Measurements from ENCODE around the gene CACNA2D4. TPM values are rescaled to one million over a fixed set of nuclear protein-coding genes. Genes with fewer than 3 reads are reported as not detected.

Gene CACNA2D4
- total RNA-seq, 4 donors from 2014 or later = 10.1 to 16.2 (median 11.4) TPM

DNA sequence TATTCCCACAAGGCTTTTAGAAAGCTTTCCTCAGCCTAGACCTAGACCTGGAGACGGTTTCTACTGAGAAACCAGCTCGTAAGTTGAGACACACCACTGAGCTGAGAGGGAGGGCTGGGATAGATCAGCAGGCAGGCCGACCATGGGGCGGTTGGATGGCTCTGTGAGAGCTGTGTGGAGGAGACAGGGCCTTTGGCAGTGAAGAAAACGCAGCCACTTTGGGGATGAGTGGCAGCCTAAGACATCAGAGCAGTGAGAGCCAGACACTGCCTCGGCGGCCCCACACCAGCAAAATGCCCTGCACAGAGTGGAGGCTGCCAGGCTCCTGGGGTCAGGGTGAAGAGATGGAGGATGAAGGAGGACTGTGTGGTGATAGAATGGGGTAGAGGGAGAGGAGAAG, 46.0 kb downstream of the CACNA2D4 start:
- Histone ChIP-seq H3K4me1 (no peaks in the 10 kb centered on the region), H3K36me3 (no peaks in the 10 kb centered on the region), H3K9me3 (peaks cover 0 to 24% (median 0%) of the 10 kb centered on the region in 4 donors), H3K27ac (no peak overlapping the region), H3K27me3 (no peaks in the 10 kb centered on the region), H3K4me3 (no peak overlapping the region)
- TF ChIP-seq POLR2A (IDR thresholded peaks at IDR 0.05) (no peak), EP300 (IDR thresholded peaks at IDR 0.05) (no peak)
- TF ChIP-seq, protein P1, sequence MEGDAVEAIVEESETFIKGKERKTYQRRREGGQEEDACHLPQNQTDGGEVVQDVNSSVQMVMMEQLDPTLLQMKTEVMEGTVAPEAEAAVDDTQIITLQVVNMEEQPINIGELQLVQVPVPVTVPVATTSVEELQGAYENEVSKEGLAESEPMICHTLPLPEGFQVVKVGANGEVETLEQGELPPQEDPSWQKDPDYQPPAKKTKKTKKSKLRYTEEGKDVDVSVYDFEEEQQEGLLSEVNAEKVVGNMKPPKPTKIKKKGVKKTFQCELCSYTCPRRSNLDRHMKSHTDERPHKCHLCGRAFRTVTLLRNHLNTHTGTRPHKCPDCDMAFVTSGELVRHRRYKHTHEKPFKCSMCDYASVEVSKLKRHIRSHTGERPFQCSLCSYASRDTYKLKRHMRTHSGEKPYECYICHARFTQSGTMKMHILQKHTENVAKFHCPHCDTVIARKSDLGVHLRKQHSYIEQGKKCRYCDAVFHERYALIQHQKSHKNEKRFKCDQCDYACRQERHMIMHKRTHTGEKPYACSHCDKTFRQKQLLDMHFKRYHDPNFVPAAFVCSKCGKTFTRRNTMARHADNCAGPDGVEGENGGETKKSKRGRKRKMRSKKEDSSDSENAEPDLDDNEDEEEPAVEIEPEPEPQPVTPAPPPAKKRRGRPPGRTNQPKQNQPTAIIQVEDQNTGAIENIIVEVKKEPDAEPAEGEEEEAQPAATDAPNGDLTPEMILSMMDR (IDR thresholded peaks at IDR 0.05) = no peak
- 79 to 84% methylated on average over 7 of the region's 7 CpGs for WGBS, 2 donors
- DNase-seq (ENCODE audit: low spot score in 2 of 2) = no peak

DNA sequence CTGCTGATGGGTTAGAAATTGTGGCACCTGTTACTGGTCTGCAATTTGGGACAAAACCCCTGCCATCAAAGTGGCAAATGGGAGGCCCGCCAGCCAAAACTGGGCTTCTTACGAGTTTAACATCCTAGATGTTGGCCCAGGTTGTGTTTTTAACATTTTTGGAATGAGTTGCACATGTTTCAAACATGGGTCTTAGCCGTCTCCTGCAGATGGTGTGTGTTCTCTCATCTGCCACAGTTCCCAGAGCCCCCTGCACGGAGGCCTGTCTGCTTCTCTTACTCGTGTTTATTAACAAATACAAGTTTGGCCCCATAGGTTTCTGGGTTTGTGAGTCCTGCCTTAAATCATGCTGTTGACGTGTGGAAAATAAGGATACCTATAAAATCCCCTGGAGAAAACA, 46.5 kb downstream of the CACNA2D4 start:
- no peak for DNase-seq (ENCODE audit: low spot score in 2 of 2)
- Histone ChIP-seq H3K9me3 (peaks cover 0 to 24% (median 0%) of the 10 kb centered on the region in 4 donors), H3K4me3 (no peak overlapping the region), H3K36me3 (no peaks in the 10 kb centered on the region), H3K27ac (no peak overlapping the region), H3K27me3 (no peaks in the 10 kb centered on the region), H3K4me1 (no peaks in the 10 kb centered on the region)
- TF ChIP-seq EP300 (IDR thresholded peaks at IDR 0.05) (no peak), POLR2A (IDR thresholded peaks at IDR 0.05) (no peak)
- TF ChIP-seq, protein P1 (IDR thresholded peaks at IDR 0.05) = no peak
- WGBS, 2 donors = 55 to 70% methylated on average over 6 of the region's 6 CpGs

DNA sequence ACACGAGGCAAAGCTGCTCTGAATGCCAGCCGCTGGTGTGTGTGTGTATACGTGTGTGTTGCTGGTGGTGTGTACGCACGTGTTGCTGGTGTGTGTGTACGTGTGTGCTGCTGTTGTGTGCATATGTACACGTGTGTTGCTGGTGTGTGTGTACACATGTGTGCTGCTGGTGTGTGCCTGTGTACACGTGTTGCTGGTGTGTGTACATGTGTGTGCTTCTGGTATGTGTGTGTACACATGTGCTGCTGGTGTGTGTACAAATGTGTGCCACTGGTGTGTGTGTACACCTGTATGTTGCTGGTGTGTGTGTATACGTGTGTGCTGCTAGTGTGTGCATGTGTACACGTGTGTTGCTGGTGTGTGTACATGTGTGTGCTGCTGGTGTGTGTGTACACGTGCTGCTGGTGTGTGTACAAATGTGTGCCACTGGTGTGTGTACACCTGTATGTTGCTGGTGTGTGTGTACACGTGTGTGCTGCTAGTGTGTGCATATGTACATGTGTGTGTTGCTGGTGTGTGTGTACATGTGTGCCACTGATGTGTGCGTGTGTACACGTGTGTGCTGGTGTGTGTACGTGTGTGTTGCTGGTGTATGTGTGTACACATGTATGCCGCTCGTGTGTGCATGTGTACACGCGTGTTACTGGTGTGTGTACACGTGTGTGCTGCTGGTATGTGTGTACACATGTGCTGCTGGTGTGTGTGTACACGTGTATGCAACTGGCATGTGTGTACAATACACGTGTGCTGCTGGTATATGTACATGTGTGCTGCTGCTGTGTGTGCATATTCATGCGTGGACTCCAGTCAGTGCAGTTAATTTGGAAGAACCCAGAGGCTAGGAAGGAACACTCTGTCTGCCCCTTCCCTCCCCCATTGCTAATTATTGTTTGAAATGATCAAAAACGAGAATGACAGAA, 47.2 kb downstream of the CACNA2D4 start:
- no peak overlapping the region for H3K4me3 ChIP-seq
- H3K27ac ChIP-seq = no peak overlapping the region
- no peak for DNase-seq (ENCODE audit: low spot score in 2 of 2)
- H3K27me3 ChIP-seq = no peaks in the 10 kb centered on the region
- no peaks in the 10 kb centered on the region for H3K36me3 ChIP-seq
- H3K4me1 ChIP-seq = no peaks in the 10 kb centered on the region
- H3K9me3 ChIP-seq = peaks cover 0 to 24% (median 0%) of the 10 kb centered on the region in 4 donors
- TF ChIP-seq EP300 (IDR thresholded peaks at IDR 0.05) = no peak
- TF ChIP-seq, protein P1 (IDR thresholded peaks at IDR 0.05) = no peak
- TF ChIP-seq POLR2A (IDR thresholded peaks at IDR 0.05) = no peak
- WGBS, 2 donors = 86 to 87% methylated on average over 24 of the region's 24 CpGs

DNA sequence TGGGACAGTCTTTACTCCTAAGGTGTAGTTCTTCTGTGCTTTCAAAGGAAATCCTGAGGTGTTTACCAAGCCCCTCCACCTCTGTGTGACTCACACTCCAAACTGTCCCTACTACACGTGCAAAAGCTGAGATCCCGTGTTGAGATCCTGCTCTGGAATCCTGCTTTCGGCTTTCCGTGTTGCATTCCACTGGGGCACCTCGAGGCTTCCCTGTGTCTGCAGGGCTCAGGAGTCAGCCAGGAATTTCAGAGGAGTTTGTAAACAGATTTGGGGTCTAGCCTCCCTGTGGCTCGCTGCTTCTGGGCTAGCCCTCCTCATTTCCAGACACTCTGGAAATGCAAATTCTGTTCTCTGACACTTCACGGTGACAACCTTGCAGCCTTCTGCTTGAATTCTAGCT, 48.4 kb downstream of the CACNA2D4 start:
- Histone ChIP-seq H3K36me3 (no peaks in the 10 kb centered on the region), H3K4me1 (no peaks in the 10 kb centered on the region), H3K27me3 (no peaks in the 10 kb centered on the region), H3K4me3 (no peak overlapping the region), H3K27ac (no peak overlapping the region), H3K9me3 (peaks cover 0 to 28% (median 0%) of the 10 kb centered on the region in 4 donors)
- 67 to 71% methylated on average over 7 of the region's 7 CpGs for WGBS, 2 donors
- TF ChIP-seq POLR2A (IDR thresholded peaks at IDR 0.05) (no peak), EP300 (IDR thresholded peaks at IDR 0.05) (no peak)
- TF ChIP-seq, protein P1 (IDR thresholded peaks at IDR 0.05) = no peak
- DNase-seq (ENCODE audit: low spot score in 2 of 2) = no peak

DNA sequence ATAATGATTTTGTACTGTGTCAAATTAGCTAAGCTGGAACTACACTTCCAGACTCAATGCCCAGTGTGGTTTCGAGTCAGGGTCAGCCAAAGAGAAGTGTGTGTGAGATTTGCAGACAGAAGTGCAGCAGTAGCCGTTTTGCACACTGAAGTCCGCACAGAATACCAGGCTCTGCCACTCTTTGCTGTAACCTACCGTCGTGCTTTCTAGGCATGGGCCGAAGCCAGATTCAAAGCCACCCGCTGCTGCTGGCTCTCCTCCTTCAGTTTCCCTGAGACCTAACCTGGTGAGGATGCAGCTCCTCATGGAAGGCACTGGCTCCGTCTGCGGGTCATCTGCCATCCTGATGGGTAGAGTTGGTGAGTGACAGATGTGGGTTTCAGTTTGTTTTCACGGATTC, 49.3 kb downstream of the CACNA2D4 start:
- no peak for DNase-seq (ENCODE audit: low spot score in 2 of 2)
- H3K27me3 ChIP-seq = no peaks in the 10 kb centered on the region
- 95 to 98% methylated on average over 10 of the region's 10 CpGs for WGBS, 2 donors

More for the DNA sequence above, 49.3 kb downstream of the CACNA2D4 start:
- TF ChIP-seq, protein P1 (IDR thresholded peaks at IDR 0.05) = no peak
- TF ChIP-seq POLR2A (IDR thresholded peaks at IDR 0.05) = no peak
- no peak for TF ChIP-seq EP300 (IDR thresholded peaks at IDR 0.05)
- no peak overlapping the region for H3K27ac ChIP-seq
- H3K4me3 ChIP-seq = no peak overlapping the region
- peaks cover 0 to 34% (median 0%) of the 10 kb centered on the region in 4 donors for H3K9me3 ChIP-seq
- H3K4me1 ChIP-seq = no peaks in the 10 kb centered on the region
- H3K36me3 ChIP-seq = no peaks in the 10 kb centered on the region
